SU-DHL-6 (cell line): ENCODE data around the gene CCM2.

ENCODE experiments used
- H2AFZ ChIP-seq: fragments of 200-600 bp; sonication (generic); 2 replicates; pipeline ENCODE4 v1.6.1; 2014; ENCODE audit warnings: low read depth, mild to moderate bottlenecking, moderate library complexity, mixed read lengths, antibody characterized with exemption, low read length; ENCODE audit not compliant: severe bottlenecking
- H3F3A ChIP-seq: fragments of 200-600 bp; shearing (Covaris generic); 2 replicates; pipeline ENCODE4 v1.6.0; 2016; ENCODE audit warnings: antibody characterized with exemption, mild to moderate bottlenecking; ENCODE audit not compliant: insufficient read depth
- H3K27ac ChIP-seq: fragments of 200-600 bp; sonication (generic); 2 replicates; pipeline ENCODE4 v1.5.1; 2016; ENCODE audit warnings: low read depth, mild to moderate bottlenecking, low read length, moderate library complexity, mixed read lengths
- H3K27me3 ChIP-seq: fragments of 200-600 bp; sonication (generic), shearing (Covaris generic); 2 replicates; pipeline ENCODE4 v1.6.0; 2014; ENCODE audit warnings: mild to moderate bottlenecking, low read length
- H3K36me3 ChIP-seq: fragments of 200-600 bp; sonication (generic); 2 replicates; pipeline ENCODE4 v1.6.1; 2014; ENCODE audit warnings: mild to moderate bottlenecking, low read length, mixed read lengths
- H3K4me2 ChIP-seq: fragments of 300-600, 200-600 bp; shearing (Covaris generic), sonication (generic); 2 replicates; pipeline ENCODE4 v1.6.0; 2014; ENCODE audit warnings: low read length, low read depth, mild to moderate bottlenecking; ENCODE audit not compliant: poor library complexity, severe bottlenecking
- H3K4me3 ChIP-seq: fragments of 200-600 bp; sonication (generic); 2 replicates; pipeline ENCODE4 v1.5.1; 2014; ENCODE audit warnings: antibody characterized with exemption, low read length, mild to moderate bottlenecking, mixed read lengths; ENCODE audit not compliant: insufficient read depth, poor library complexity, severe bottlenecking
- H3K79me2 ChIP-seq: fragments of 200-600 bp; sonication (generic); 2 replicates; pipeline ENCODE4 v1.6.1; 2014; ENCODE audit warnings: mild to moderate bottlenecking, low read length, moderate library complexity; ENCODE audit not compliant: insufficient read depth
- H3K9ac ChIP-seq: fragments of 200-600 bp; sonication (generic); 2 replicates; pipeline ENCODE4 v1.7.0; 2014; ENCODE audit warnings: mild to moderate bottlenecking, low read length
- H3K9me2 ChIP-seq: fragments of 200-600 bp; sonication (generic); replicated peaks from 2 replicates; pipeline ENCODE4 v1.6.1; 2014; ENCODE audit warnings: low read length; ENCODE audit not compliant: insufficient read depth
- H3K9me3 ChIP-seq: fragments of 200-600 bp; sonication (generic); 2 replicates; pipeline ENCODE4 v1.6.1; 2014; ENCODE audit warnings: low read length, mixed read lengths; ENCODE audit not compliant: insufficient read depth
- H4K20me1 ChIP-seq: fragments of 200-600 bp; sonication (generic); 2 replicates; pipeline ENCODE4 v1.6.1; 2014; ENCODE audit warnings: low read depth, mild to moderate bottlenecking, antibody characterized with exemption, low read length, moderate library complexity, mixed read lengths
- EZH2phosphoT487 ChIP-seq: fragments of 200-600 bp; sonication (generic), shearing (Covaris generic); conservative IDR thresholded peaks from 2 replicates; pipeline ENCODE4 v1.6.1; 2018; ENCODE audit warnings: mild to moderate bottlenecking, antibody characterized with exemption, low read length, moderate library complexity, mixed read lengths
- TF ChIP-seq, protein P1 (sequence below): fragments of 200-600 bp; sonication (generic); IDR thresholded peaks from one replicate; pipeline ENCODE4 v1.5.1; 2017; ENCODE audit warnings: antibody characterized with exemption, mild to moderate bottlenecking, low read length, moderate library complexity; ENCODE audit not compliant: insufficient read depth, poor library complexity, severe bottlenecking

The CCM2 gene

DNA sequence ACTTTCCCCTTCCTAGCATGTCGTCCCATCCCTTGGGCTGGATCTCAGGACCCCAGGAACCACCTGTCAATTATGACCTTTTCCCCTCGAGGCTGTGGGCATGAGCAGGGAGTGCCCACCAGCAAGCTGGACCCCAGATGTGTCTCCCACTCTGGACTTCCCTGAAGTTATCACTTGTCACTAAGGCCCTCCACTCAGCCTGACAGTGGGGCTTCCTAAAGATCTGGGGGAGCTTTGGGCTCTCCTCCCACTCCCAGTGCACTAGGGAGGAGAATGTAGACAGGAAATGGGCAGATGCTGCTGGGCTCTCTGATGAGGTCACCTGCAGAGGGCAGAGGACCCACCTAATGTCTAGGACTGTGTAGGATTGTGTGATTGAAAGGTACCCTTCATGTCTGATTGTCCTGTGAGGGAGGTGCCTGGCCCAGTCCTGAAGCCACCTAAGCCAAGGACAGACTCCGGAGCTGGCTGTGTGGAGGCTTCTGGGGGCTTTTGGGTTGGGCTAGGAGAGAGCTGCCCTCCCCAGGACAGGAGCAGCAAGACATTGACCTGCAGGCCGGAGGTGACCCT lies 39.9 kb upstream of the CCM2 start:
- Histone ChIP-seq H3K9me3 (no peaks in the 10 kb centered on the region), H3K4me3 (no peak overlapping the region), H3K27me3 (no peaks in the 10 kb centered on the region), H3K9me2 (no peaks in the 10 kb centered on the region), H3K9ac (no peak overlapping the region), H3K36me3 (no peaks in the 10 kb centered on the region), H3K27ac (no peak overlapping the region), H4K20me1 (no peaks in the 10 kb centered on the region), H2AFZ (no peak overlapping the region), H3K79me2 (no peaks in the 10 kb centered on the region), H3F3A (no peaks in the 10 kb centered on the region), H3K4me2 (no peak overlapping the region)
- TF ChIP-seq, protein P1, sequence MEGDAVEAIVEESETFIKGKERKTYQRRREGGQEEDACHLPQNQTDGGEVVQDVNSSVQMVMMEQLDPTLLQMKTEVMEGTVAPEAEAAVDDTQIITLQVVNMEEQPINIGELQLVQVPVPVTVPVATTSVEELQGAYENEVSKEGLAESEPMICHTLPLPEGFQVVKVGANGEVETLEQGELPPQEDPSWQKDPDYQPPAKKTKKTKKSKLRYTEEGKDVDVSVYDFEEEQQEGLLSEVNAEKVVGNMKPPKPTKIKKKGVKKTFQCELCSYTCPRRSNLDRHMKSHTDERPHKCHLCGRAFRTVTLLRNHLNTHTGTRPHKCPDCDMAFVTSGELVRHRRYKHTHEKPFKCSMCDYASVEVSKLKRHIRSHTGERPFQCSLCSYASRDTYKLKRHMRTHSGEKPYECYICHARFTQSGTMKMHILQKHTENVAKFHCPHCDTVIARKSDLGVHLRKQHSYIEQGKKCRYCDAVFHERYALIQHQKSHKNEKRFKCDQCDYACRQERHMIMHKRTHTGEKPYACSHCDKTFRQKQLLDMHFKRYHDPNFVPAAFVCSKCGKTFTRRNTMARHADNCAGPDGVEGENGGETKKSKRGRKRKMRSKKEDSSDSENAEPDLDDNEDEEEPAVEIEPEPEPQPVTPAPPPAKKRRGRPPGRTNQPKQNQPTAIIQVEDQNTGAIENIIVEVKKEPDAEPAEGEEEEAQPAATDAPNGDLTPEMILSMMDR = no peak
- no peak for TF ChIP-seq EZH2phosphoT487

GRCh38 chr7:44961844-44962482 lies 38.0 kb upstream of the CCM2 start:
- Histone ChIP-seq H4K20me1 (no peaks in the 10 kb centered on the region), H3F3A (no peaks in the 10 kb centered on the region), H3K9me3 (no peaks in the 10 kb centered on the region), H3K27me3 (no peaks in the 10 kb centered on the region), H3K9me2 (no peaks in the 10 kb centered on the region), H2AFZ (no peak overlapping the region), H3K4me3 (no peak overlapping the region), H3K4me2 (no peak overlapping the region), H3K9ac (no peak overlapping the region), H3K79me2 (no peaks in the 10 kb centered on the region), H3K27ac (no peak overlapping the region), H3K36me3 (no peaks in the 10 kb centered on the region)
- no peak for TF ChIP-seq EZH2phosphoT487
- TF ChIP-seq, protein P1 = no peak

GRCh38 chr7:44962483-44963251 lies 37.3 kb upstream of the CCM2 start:
- H3K4me2 ChIP-seq = no peak overlapping the region
- no peak overlapping the region for H2AFZ ChIP-seq
- TF ChIP-seq, protein P1 = no peak
- no peak for TF ChIP-seq EZH2phosphoT487
- no peaks in the 10 kb centered on the region for H3K79me2 ChIP-seq
- no peak overlapping the region for H3K27ac ChIP-seq
- H3K4me3 ChIP-seq = no peak overlapping the region
- H3K36me3 ChIP-seq = no peaks in the 10 kb centered on the region
- no peaks in the 10 kb centered on the region for H4K20me1 ChIP-seq
- H3K9me3 ChIP-seq = no peaks in the 10 kb centered on the region
- H3K9ac ChIP-seq = no peak overlapping the region
- no peaks in the 10 kb centered on the region for H3K9me2 ChIP-seq
- no peaks in the 10 kb centered on the region for H3K27me3 ChIP-seq
- no peaks in the 10 kb centered on the region for H3F3A ChIP-seq
